OCI-LY7 (cell line): ENCODE data around the gene CYP27C1. TPM values are rescaled to one million over a fixed set of nuclear protein-coding genes. Genes with fewer than 3 reads are reported as not detected.

Source experiments
- BruUV-seq: library from RNA; stranded (reverse); fragments of 400-500 nt; replicated peaks from 2 replicates; lab custom pipeline; 2021; lab: Mats Ljungman, UMichigan
- CTCF ChIA-PET: fragments of 300-600 bp; sonication (Branson Sonifier 250); formaldehyde crosslinking; loops from one replicate; lab custom pipeline; 2022; ENCODE audit warnings: antibody characterized with exemption; ENCODE audit not compliant: unreplicated experiment; lab: Charles Lee
- POLR2A ChIA-PET: fragments of 300-600 bp; sonication (Branson Sonifier 250); formaldehyde crosslinking; loops from one replicate; lab custom pipeline; 2022; ENCODE audit warnings: antibody characterized with exemption; lab: Charles Lee
- DNase-seq: peaks from one replicate; pipeline ENCODE4 v3.0.0-alpha.2; 2015; ENCODE audit warnings: low spot score
- H2AFZ ChIP-seq: fragments of 200-600 bp; sonication (generic), shearing (Covaris generic); 2 replicates; pipeline ENCODE4 v1.6.1; 2014; ENCODE audit warnings: mild to moderate bottlenecking, antibody characterized with exemption, low read length, moderate library complexity
- H3K27ac ChIP-seq: fragments of 200-600 bp; sonication (generic); 2 replicates; pipeline ENCODE4 v1.5.1; 2014; ENCODE audit warnings: mixed run types, low read depth, mild to moderate bottlenecking, moderate library complexity, low read length, inconsistent platforms; ENCODE audit not compliant: poor library complexity, severe bottlenecking
- H3K36me3 ChIP-seq: fragments of 200-600 bp; sonication (generic); 2 replicates; pipeline ENCODE4 v1.6.1; 2014; ENCODE audit warnings: mild to moderate bottlenecking, antibody characterized with exemption, low read length, moderate library complexity, mixed read lengths; ENCODE audit not compliant: insufficient read depth
- H3K4me1 ChIP-seq: fragments of 200-600 bp; sonication (generic); 2 replicates; pipeline ENCODE4 v1.5.1; 2014; ENCODE audit warnings: mild to moderate bottlenecking, low read length; ENCODE audit not compliant: insufficient read depth, poor library complexity, severe bottlenecking
- H3K4me2 ChIP-seq: fragments of 200-600 bp; sonication (generic); 2 replicates; pipeline ENCODE4 v1.6.1; 2014; ENCODE audit warnings: mild to moderate bottlenecking, low read length
- H3K4me3 ChIP-seq: fragments of 200-600 bp; sonication (generic); 2 replicates; pipeline ENCODE4 v1.5.1; 2014; ENCODE audit warnings: mild to moderate bottlenecking, low read depth, low read length; ENCODE audit not compliant: poor library complexity, severe bottlenecking
- H3K79me2 ChIP-seq: fragments of 200-600 bp; sonication (generic); 2 replicates; pipeline ENCODE4 v1.6.1; 2016; ENCODE audit warnings: low read depth, mild to moderate bottlenecking, low read length, moderate library complexity, mixed read lengths; ENCODE audit not compliant: insufficient read depth
- H3K9me2 ChIP-seq: fragments of 200-600 bp; sonication (generic); 2 replicates; pipeline ENCODE4 v1.6.1; 2016; ENCODE audit warnings: mild to moderate bottlenecking, low read length, mixed read lengths; ENCODE audit not compliant: insufficient read depth
- H3K9me3 ChIP-seq: fragments of 200-600 bp; sonication (generic); 2 replicates; pipeline ENCODE4 v1.6.1; 2014; ENCODE audit warnings: mild to moderate bottlenecking, mixed run types, low read length, mixed read lengths
- H4K20me1 ChIP-seq: fragments of 200-600 bp; sonication (generic); 2 replicates; pipeline ENCODE4 v1.6.1; 2014; ENCODE audit warnings: mild to moderate bottlenecking, antibody characterized with exemption, low read length, moderate library complexity, mixed read lengths; ENCODE audit not compliant: insufficient read depth
- EZH2phosphoT487 ChIP-seq: fragments of 200-600 bp; sonication (generic); IDR thresholded peaks from 2 replicates; pipeline ENCODE4 v1.6.1; 2018; ENCODE audit warnings: low read depth, borderline replicate concordance, mild to moderate bottlenecking, mixed run types, antibody characterized with exemption, low read length, moderate library complexity, mixed read lengths
- intact Hi-C: fragments of 100-400 bp; cut with micrococcal nuclease; formaldehyde crosslinking; loops from one replicate; pipeline ENCODE4 v1.10.0; 2022; ENCODE audit not compliant: unreplicated experiment
- total RNA-seq, 2 experiments: library from RNA; depleted of rRNA in 1 of 2; stranded (reverse); fragments of >200 nt in 1 of 2; shearing (Covaris generic) in 1 of 2; gene quantifications; 2 replicates each; pipeline ENCODE4 v1.2.3, GENCODE V29; 2014 to 2022
- TF ChIP-seq, protein P1 (sequence below): fragments of 200-600 bp; sonication (generic); conservative IDR thresholded peaks from 2 replicates; pipeline ENCODE4 v1.5.1; 2014; ENCODE audit warnings: mild to moderate bottlenecking, antibody characterized with exemption, low read length, moderate library complexity, mixed read lengths

CYP27C1 gene
- total RNA-seq, 2 experiments from 2014 or later = not detected

DNA sequence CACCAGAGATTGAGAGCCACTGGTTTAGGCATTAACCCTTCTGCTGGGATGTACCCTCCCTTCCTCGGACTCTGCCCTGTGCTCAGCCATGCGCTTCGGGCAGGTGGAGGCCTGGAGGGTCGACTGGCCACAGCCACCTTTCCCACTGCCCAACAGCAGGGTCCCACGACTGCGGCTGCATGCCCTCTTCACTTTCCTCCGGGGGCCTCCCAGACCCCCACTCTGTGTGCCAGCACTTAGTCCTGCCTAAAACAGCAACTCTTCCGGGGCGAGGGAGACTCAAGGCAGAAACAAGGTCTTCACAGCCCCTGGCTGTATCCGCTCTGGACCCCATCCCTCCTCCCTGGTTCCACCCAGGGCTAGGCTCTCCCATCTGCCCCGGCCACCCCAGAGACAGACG is 81.8 kb downstream of the CYP27C1 start:
- Histone ChIP-seq H3K4me3 (no peak overlapping the region), H2AFZ (no peak overlapping the region), H4K20me1 (no peaks in the 10 kb centered on the region), H3K36me3 (no peaks in the 10 kb centered on the region), H3K9me3 (no peaks in the 10 kb centered on the region), H3K27ac (no peak overlapping the region), H3K9me2 (no peaks in the 10 kb centered on the region), H3K4me1 (no peaks in the 10 kb centered on the region), H3K4me2 (no peak overlapping the region), H3K79me2 (no peaks in the 10 kb centered on the region)
- BruUV-seq = no TSS peak
- ChIA-PET CTCF (no interaction called here), POLR2A (no interaction called here)
- no peak for TF ChIP-seq EZH2phosphoT487
- TF ChIP-seq, protein P1, sequence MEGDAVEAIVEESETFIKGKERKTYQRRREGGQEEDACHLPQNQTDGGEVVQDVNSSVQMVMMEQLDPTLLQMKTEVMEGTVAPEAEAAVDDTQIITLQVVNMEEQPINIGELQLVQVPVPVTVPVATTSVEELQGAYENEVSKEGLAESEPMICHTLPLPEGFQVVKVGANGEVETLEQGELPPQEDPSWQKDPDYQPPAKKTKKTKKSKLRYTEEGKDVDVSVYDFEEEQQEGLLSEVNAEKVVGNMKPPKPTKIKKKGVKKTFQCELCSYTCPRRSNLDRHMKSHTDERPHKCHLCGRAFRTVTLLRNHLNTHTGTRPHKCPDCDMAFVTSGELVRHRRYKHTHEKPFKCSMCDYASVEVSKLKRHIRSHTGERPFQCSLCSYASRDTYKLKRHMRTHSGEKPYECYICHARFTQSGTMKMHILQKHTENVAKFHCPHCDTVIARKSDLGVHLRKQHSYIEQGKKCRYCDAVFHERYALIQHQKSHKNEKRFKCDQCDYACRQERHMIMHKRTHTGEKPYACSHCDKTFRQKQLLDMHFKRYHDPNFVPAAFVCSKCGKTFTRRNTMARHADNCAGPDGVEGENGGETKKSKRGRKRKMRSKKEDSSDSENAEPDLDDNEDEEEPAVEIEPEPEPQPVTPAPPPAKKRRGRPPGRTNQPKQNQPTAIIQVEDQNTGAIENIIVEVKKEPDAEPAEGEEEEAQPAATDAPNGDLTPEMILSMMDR = no peak
- DNase-seq = no peak
- intact Hi-C loops = no loop called here

DNA sequence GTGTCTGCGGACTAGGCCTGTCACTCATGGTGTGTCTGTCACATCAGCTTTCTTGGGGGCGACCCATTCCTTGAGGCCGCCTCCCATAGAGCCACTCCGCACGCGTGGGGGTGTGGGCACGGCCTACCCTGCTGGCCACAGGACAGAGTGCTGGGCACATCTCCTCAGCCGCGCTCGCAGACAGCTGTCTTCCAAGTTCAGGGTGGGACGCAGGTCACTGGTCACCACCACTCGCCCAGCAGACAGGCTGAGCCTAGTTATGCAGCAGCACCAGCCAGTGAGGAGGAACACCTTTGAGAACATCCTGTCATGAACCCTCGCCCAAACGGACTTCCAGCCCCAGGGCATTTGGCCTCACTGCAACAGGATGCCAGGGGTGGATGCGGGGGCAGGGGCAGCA is 82.4 kb downstream of the CYP27C1 start:
- H3K27ac ChIP-seq = no peak overlapping the region
- no peaks in the 10 kb centered on the region for H3K4me1 ChIP-seq
- H3K4me2 ChIP-seq = no peak overlapping the region
- no peak overlapping the region for H2AFZ ChIP-seq
- H4K20me1 ChIP-seq = no peaks in the 10 kb centered on the region
- no peak overlapping the region for H3K4me3 ChIP-seq
- H3K79me2 ChIP-seq = no peaks in the 10 kb centered on the region
- no peak for TF ChIP-seq EZH2phosphoT487
- TF ChIP-seq, protein P1 = no peak
- no TSS peak for BruUV-seq
- ChIA-PET CTCF (no interaction called here), POLR2A (interaction anchor here (0.7 kb wide), 1 partner anchor 882 kb away, joined by 3 read pairs; no protein-coding TSS in a partner anchor)
- H3K9me2 ChIP-seq = no peaks in the 10 kb centered on the region
- intact Hi-C loops = no loop called here
- no peaks in the 10 kb centered on the region for H3K36me3 ChIP-seq
- no peaks in the 10 kb centered on the region for H3K9me3 ChIP-seq
- DNase-seq = no peak

- Histone ChIP-seq H3K4me2 (no peak overlapping the region), H3K27ac (no peak overlapping the region), H3K36me3 (no peaks in the 10 kb centered on the region), H3K4me1 (no peaks in the 10 kb centered on the region), H3K9me3 (no peaks in the 10 kb centered on the region), H3K9me2 (no peaks in the 10 kb centered on the region), H4K20me1 (no peaks in the 10 kb centered on the region), H3K79me2 (no peaks in the 10 kb centered on the region), H2AFZ (no peak overlapping the region), H3K4me3 (no peak overlapping the region)
- POLR2A ChIA-PET = interaction anchor here (0.7 kb wide), 1 partner anchor 883 kb away, joined by 3 read pairs; no protein-coding TSS in a partner anchor
- TF ChIP-seq, protein P1 = no peak
- TF ChIP-seq EZH2phosphoT487 = no peak
- BruUV-seq = no TSS peak
- CTCF ChIA-PET = no interaction called here
- no peak for DNase-seq
- intact Hi-C loops = no loop called here
Measured at GRCh38 chr2:127137225-127137624, 82.9 kb downstream of the CYP27C1 start.
